ENCODE measurements around the gene RTCB.

The RTCB gene

GRCh38 chr22:32411829-32412592 is at the start of gene RTCB:
TSS of gene RTCB (minus strand) at chr22:32412247. CDS start at chr22:32412156, 91 bp downstream.
- peak; percentile 93 for DNase-seq

DNA sequence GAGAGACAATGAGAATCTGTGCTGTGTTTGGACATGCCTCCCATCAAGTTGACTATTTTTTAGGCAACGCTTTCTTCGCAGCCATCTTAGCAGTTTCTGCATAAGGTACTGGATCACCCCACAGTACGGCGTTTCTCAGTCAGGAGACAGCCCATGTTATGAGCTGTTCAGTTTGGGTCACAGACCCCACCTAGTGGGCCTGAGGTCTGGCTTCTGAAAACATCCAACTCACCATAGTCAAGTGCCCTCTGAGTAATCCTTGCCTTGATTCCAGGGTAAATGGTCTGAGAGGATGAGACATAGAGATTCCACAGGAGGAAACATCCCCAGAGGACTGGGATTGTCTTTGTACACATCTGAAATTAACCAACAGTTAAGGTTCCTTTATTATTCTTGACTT is 45.0 kb upstream of the RTCB start:
- DNase-seq: no peak

DNA sequence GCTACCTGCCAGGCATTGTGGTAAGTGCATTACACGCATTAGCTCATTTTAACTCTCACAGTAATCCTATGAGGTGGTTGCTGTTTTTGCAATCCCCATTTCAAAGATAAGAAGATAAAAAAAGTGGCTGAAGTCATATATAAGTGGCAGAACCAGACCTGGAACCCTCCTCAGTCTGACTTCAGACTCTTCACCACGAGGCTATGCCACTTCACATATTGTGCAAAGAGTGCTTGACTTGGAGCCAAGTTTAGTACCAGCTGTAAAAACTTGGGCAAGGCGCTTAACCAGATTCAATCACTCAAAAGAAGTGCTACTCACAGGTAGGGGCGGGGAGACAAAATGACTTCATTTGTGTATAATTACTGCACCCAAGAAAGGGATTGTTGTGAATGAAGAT is 36.9 kb upstream of the RTCB start:
- DNase-seq: no peak

DNA sequence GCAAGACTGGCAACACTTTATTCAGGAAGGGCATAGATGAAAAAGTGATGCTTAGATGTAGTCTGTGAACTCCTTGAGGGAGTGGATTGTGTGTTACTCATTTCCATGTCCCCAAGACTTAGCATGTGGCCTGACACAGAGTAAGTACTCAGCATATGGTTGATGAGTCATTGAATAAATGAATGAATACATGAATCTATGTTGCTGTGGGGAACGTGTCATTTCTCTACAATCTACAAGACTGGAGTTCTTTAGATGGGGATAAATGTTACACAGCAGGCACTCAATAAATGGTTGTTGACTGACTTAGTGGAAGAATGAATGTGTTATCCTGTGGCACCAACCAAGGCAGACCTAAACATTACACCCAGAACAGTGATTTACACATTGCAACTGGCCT is 34.3 kb upstream of the RTCB start:
- DNase-seq: no peak

DNA sequence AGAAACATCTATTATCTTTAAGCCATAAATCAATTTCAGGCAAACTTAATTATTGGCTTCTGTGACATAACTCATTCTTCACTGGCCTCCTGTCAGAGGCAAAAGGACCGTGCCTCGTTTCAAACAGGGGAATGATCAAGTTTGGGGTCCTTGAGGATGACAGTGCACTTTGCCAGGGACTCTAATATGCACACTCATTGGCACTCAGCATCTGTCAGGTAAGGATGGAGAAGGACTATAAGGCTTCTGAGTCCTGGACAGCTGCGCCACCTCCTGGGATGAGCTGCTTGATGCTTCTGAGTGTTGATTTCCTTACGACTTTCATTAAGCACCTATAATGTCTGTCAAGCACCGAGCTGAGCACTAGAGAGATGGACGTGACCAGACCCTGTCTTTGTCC is 32.0 kb upstream of the RTCB start:
- DNase-seq: no peak

GRCh38 chr22:32430352-32430751 is 18.3 kb upstream of the RTCB start:
- DNase-seq: no peak

GRCh38 chr22:32426881-32427280 is 14.8 kb upstream of the RTCB start:
- DNase-seq: no peak

DNA sequence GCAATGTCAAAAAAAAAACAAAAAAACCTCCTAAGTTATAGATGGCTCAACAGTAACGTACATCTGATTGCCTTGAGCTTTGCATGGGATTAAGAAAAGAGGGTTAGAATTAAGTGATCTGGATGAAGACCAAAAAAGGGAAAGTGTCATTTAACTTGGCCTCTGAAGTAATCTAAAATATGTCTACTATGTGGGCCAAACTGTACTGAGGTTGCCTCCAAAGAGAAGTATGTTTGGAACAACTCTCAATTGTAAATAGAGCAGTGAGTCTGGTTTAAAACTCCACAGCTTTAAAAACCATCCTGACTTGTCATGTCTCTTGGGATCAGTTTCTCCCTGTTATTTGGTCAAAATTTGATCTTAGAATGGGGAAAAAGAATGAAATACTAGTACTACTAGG is 11.6 kb upstream of the RTCB start:
- no peak for DNase-seq

GRCh38 chr22:32422062-32422461 is 10.0 kb upstream of the RTCB start:
- DNase-seq: no peak

DNA sequence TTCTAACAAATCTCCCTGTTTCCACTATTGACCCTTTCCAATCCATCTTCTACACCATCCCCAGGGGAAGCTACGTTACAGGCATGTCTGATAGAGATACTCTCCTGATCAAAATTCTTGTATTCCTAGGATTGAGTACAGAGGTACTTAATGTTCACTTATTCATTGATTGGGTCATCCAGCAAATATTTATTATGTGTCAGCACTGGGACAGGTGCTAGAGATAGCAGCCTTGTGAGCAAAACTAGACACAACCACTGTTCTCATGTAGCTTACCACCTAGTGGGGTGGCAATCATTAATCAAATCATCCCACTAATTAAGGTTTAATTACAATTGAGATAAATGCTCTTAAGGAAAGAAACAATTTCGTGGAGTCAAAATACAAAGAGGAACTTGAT is 9.4 kb upstream of the RTCB start:
- no peak for DNase-seq

- no peak for DNase-seq
Measured at GRCh38 chr22:32417906-32418305, 5.9 kb upstream of the RTCB start.

GRCh38 chr22:32416556-32417085 is 4.6 kb upstream of the RTCB start:
- DNase-seq: no peak

DNA sequence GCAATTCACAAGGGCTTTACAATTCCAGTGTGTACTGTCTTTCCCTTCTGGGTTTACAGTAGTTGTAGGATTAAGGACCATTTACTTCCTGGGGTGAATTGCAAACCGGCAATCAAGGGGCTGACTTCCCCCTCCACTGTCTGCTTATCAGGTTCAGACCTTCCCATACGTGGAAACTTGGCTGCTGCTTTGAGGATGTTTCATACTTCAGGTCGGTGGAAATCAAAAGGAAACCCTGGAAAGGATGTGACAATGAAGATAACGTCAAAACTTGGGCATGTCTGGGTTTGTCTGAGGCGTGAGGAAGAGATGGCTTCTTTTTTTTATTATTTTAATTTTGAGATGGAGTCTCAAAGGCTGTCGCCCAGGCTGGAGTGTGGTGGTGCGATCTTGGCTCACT is 2.1 kb upstream of the RTCB start:
- no peak for DNase-seq

GRCh38 chr22:32413719-32414118 is 1.7 kb upstream of the RTCB start:
- DNase-seq: peak; percentile 13

- peak; percentile 11 for DNase-seq
Measured at GRCh38 chr22:32411402-32411801, 645 bp downstream of the RTCB start.

DNA sequence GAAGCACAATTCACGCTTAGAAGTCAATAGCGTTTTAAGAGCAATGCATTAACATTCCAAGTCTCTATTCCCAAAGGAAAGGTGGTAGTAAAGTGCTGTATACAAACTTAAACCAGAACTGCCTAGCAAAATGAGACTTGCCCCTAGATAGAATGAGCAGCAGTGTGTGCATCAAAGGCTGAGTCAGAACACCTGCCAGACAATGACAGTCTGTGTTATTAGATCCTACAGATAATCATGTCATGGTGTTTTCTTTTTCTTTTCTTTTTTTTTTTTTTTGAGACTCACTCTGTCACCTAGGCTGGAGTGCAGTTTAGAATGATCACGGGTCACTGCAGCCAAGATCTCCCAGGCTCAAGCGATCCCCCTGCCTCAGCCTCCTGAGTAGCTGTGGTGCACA is 1.6 kb downstream of the RTCB start:
- no peak for DNase-seq

DNA sequence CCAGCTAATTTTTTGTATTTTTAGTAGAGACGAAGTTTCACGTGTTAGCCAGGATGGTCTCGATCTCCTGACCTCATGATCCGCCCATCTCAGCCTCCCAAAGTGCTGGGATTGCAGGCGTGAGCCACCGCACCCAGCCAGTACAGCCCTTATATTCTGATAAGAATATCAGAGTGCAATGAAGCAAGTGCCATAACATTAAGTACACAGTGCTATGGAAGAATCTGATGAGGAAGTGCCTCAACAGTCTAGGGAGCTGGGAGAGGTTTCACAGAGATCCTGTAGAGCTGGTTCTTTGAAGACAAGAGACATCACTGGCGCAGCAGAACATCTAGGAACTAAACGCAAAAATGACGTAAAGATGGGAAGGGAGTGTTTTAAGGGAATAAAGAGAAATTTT is 2.1 kb downstream of the RTCB start:
- DNase-seq: no peak

GRCh38 chr22:32407936-32408335 is 4.1 kb downstream of the RTCB start:
- no peak for DNase-seq

DNA sequence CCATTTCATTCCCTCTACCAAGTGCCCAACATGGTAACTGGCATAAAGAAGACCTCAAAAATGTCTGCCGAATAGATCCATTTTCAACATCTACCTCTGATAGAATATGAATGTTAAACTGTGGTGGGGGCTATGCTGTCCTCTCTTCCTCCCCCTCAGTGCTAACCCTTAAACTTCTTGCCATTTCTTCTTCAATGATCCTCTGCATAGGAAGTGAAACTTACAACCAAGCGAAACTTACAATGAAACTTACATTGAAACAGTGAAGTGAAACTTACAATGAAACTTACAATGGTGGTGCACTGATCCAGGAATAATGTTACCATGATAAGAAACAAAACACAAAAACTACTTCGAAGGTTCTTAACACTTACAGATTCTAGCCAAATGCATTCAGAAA is 4.7 kb downstream of the RTCB start:
- no peak for DNase-seq

- no peak for DNase-seq
Measured at GRCh38 chr22:32404021-32404420, 8.0 kb downstream of the RTCB start.

- DNase-seq: no peak
Measured at GRCh38 chr22:32401486-32401885, 10.6 kb downstream of the RTCB start.

- no peak for DNase-seq
Measured at GRCh38 chr22:32396746-32397145, 15.3 kb downstream of the RTCB start.

GRCh38 chr22:32396255-32396654 is 15.8 kb downstream of the RTCB start:
- DNase-seq: no peak

DNA sequence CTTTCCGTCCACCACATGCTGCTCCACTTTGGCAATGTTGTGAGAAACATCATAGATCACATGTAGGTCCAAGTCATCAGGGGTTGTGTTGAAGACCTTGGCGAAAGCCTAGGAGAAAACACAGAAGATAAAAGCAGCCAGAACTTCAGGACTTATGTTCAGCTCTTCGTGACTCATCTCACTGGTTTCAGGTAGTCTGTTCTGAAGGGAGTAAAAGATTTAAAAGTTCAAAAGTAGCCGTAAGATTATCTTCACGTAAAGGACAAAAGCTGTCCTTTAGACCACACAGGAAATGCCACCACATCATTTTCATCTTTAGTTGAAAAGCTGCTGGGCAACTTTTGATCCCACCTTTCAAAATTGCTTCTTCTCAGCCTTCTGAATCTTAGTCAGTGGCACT is 16.9 kb downstream of the RTCB start:
- no peak for DNase-seq

- no peak for DNase-seq
Measured at GRCh38 chr22:32389685-32390084, 22.4 kb downstream of the RTCB start.
